GM23338 (cell line): ENCODE results near the gene RIPOR3. TPM values are rescaled to one million over a fixed set of nuclear protein-coding genes. Genes with fewer than 3 reads are reported as not detected.
"Not testable (repeated sequence)": the region's sequence is repeated elsewhere in the genome, so short reads cannot be mapped to it uniquely, and the experiment has no call there.

ENCODE experiments used
- ATAC-seq: fragments of 200-7000 bp; cut with Tn5 transposase; 3 replicates; pipeline ENCODE4 v1.9.1; 2020
- DNase-seq: peaks from one replicate; pipeline ENCODE4 v3.0.0-alpha.2; 2015; ENCODE audit warnings: low spot score
- H2AFZ ChIP-seq: fragments of 200-600 bp; sonication (generic); 2 replicates; pipeline ENCODE4 v1.8.0; 2016; ENCODE audit warnings: antibody characterized with exemption, mild to moderate bottlenecking, moderate library complexity
- H3F3A ChIP-seq: fragments of 200-600 bp; sonication (generic); replicated peaks from 2 replicates; pipeline ENCODE4 v1.8.0; 2017; ENCODE audit warnings: antibody characterized with exemption, mixed run types, low read depth
- H3K27ac ChIP-seq: fragments of 200-600 bp; sonication (generic); 2 replicates; pipeline ENCODE4 v1.6.1; 2016; ENCODE audit warnings: low read depth
- H3K27me3 ChIP-seq: fragments of 200-600 bp; sonication (generic); 2 replicates; pipeline ENCODE4 v1.8.0; 2016; ENCODE audit warnings: mild to moderate bottlenecking, mixed run types, moderate library complexity; ENCODE audit not compliant: insufficient read depth
- H3K36me3 ChIP-seq: fragments of 200-600 bp; sonication (generic); 2 replicates; pipeline ENCODE4 v1.8.0; 2016; ENCODE audit warnings: mild to moderate bottlenecking; ENCODE audit not compliant: insufficient read depth
- H3K4me1 ChIP-seq: fragments of 200-600 bp; sonication (generic); 2 replicates; pipeline ENCODE4 v1.8.0; 2016; ENCODE audit warnings: mild to moderate bottlenecking, moderate library complexity; ENCODE audit not compliant: insufficient read depth
- H3K4me2 ChIP-seq: fragments of 200-600 bp; sonication (generic); 2 replicates; pipeline ENCODE4 v1.7.1; 2017; ENCODE audit warnings: mixed run types
- H3K4me3 ChIP-seq: fragments of 200-600 bp; sonication (generic); 2 replicates; pipeline ENCODE4 v1.6.1; 2016; ENCODE audit warnings: mixed run types
- H3K79me2 ChIP-seq: fragments of 200-600 bp; sonication (generic); replicated peaks from 2 replicates; pipeline ENCODE4 v1.8.0; 2017; ENCODE audit warnings: mild to moderate bottlenecking; ENCODE audit not compliant: insufficient read depth
- H3K9me2 ChIP-seq: fragments of 200-600 bp; sonication (generic); 2 replicates; pipeline ENCODE4 v1.8.0; 2017; ENCODE audit not compliant: insufficient read depth
- H4K20me1 ChIP-seq: fragments of 200-600 bp; sonication (generic); replicated peaks from 2 replicates; pipeline ENCODE4 v1.8.0; 2017; ENCODE audit warnings: mild to moderate bottlenecking; ENCODE audit not compliant: insufficient read depth
- H3K27ac Mint-ChIP-seq: 2 replicates; pipeline ENCODE4 v1.8.0; 2020; ENCODE audit warnings: inconsistent platforms, mild to moderate bottlenecking, moderate library complexity, mixed read lengths
- H3K27me3 Mint-ChIP-seq: 3 replicates; pipeline ENCODE4 v1.8.0; 2022; ENCODE audit warnings: low read depth, mild to moderate bottlenecking, moderate library complexity, mixed read lengths, inconsistent platforms; ENCODE audit not compliant: insufficient read depth, poor library complexity
- H3K36me3 Mint-ChIP-seq: 3 replicates; pipeline ENCODE4 v1.8.0; 2021; ENCODE audit warnings: low read depth, mild to moderate bottlenecking, inconsistent platforms, moderate library complexity, mixed read lengths
- H3K4me1 Mint-ChIP-seq: 3 replicates; pipeline ENCODE4 v1.8.0; 2020; ENCODE audit warnings: mild to moderate bottlenecking, inconsistent platforms, mixed read lengths
- H3K4me3 Mint-ChIP-seq: 3 replicates; pipeline ENCODE4 v1.8.0; 2021; ENCODE audit warnings: moderate library complexity, mild to moderate bottlenecking, inconsistent platforms, mixed read lengths
- H3K9me3 Mint-ChIP-seq: 3 replicates; pipeline ENCODE4 v1.8.0; 2020; ENCODE audit warnings: moderate library complexity, mild to moderate bottlenecking, inconsistent platforms, mixed read lengths
- CREB1 ChIP-seq: fragments of 250-450 bp; sonication (Bioruptor Pico); IDR thresholded peaks from 2 replicates; pipeline ENCODE4 v1.5.0; 2020; ENCODE audit warnings: low read depth, mild to moderate bottlenecking, moderate library complexity
- EZH2 ChIP-seq: fragments of 200-600 bp; sonication (generic); IDR thresholded peaks from one replicate; pipeline ENCODE4 v1.8.0; 2017; ENCODE audit warnings: antibody characterized with exemption, mild to moderate bottlenecking, low read depth; ENCODE audit not compliant: unreplicated experiment
- EZH2phosphoT487 ChIP-seq: fragments of 200-600 bp; sonication (generic); IDR thresholded peaks from one replicate; pipeline ENCODE4 v1.8.1; 2018; ENCODE audit warnings: antibody characterized with exemption; ENCODE audit not compliant: unreplicated experiment
- NANOG ChIP-seq: IDR thresholded peaks from 2 replicates; pipeline ENCODE4 v1.6.1; 2016; ENCODE audit warnings: antibody characterized with exemption, borderline replicate concordance
- STAT1 ChIP-seq: IDR thresholded peaks from one replicate; pipeline ENCODE4 v1.6.1; 2016; ENCODE audit warnings: antibody characterized with exemption; ENCODE audit not compliant: unreplicated experiment
- ZNF114 ChIP-seq: fragments of 250-450 bp; sonication (Bioruptor Pico); IDR thresholded peaks from 2 replicates; pipeline ENCODE4 v1.5.0; 2020; ENCODE audit warnings: mild to moderate bottlenecking, moderate library complexity
- ZNF331 ChIP-seq: fragments of 250-450 bp; sonication (Bioruptor Pico); IDR thresholded peaks from 2 replicates; pipeline ENCODE4 v1.5.0; 2020; ENCODE audit warnings: low read depth, mild to moderate bottlenecking, moderate library complexity
- polyA plus RNA-seq: library from polyadenylated mRNA; unstranded; fragments of >200 nt; fragmentation: Nextera tagmentation; extraction: Ambion mirVana; gene quantifications from 2 replicates; pipeline ENCODE4 v1.2.1, GENCODE V29; 2016
- total RNA-seq: library from RNA; depleted of rRNA; stranded (reverse); fragments of >200 nt; shearing (Covaris generic); gene quantifications from 2 replicates; pipeline ENCODE4 v1.2.3, GENCODE V29; 2014
- TF ChIP-seq, protein P1 (sequence below): fragments of 250-450 bp; sonication (Bioruptor Pico); IDR thresholded peaks from 2 replicates; pipeline ENCODE4 v1.5.0; 2020; ENCODE audit warnings: mild to moderate bottlenecking, moderate library complexity
- TF ChIP-seq, protein P2 (sequence below), 2 experiments: fragments of 200-600 bp in 1 of 2; sonication (generic) in 1 of 2; conservative IDR thresholded peaks; 2 replicates each; pipeline versions ENCODE4 v1.5.1 to v1.6.1; 2016 to 2017; ENCODE audit warnings: antibody characterized with exemption in 2 of 2, low read depth in 2 of 2, mild to moderate bottlenecking in 2 of 2, moderate library complexity in 1 of 2

Gene RIPOR3
- total and polyA plus RNA-seq, 2 experiments from 2014 or later: 4.9 to 6.3 TPM

DNA sequence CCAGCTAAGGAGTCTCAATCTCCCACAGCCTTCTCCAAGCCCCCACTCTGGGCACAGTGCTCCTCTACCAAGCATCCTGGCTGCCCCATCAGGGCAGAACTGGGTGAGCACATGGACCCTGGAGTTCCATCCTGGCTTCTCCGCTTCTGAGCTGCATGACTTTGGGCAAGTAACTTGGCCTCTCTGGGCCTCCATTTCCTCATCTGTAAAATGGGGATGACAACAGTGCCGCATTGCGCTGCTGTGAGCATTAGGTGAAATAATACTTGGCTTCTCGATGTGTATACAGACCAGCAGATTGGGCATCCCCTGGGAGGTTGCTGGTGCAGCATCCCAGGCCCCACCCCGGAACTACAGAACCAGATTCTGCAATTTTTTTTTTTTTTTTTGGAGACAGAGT is 8.3 kb upstream of the RIPOR3 start:
- no peak overlapping the region for H3K4me3 Mint-ChIP-seq
- H4K20me1 ChIP-seq: no peaks in the 10 kb centered on the region
- no peaks in the 10 kb centered on the region for H3K9me2 ChIP-seq
- ATAC-seq (no peak), DNase-seq (no peak)
- no peaks in the 10 kb centered on the region for H3F3A ChIP-seq
- TF ChIP-seq NANOG (no peak), ZNF331 (CRISPR knock-in tag) (no peak), EZH2phosphoT487 (no peak), ZNF114 (CRISPR knock-in tag) (no peak), EZH2 (no peak), CREB1 (no peak)
- H3K27me3 ChIP-seq: no peaks in the 10 kb centered on the region
- H3K4me3 ChIP-seq: no peak overlapping the region
- H3K4me1 ChIP-seq: peaks cover 7% of the 10 kb centered on the region
- no peaks in the 10 kb centered on the region for H3K9me3 Mint-ChIP-seq
- H3K27me3 Mint-ChIP-seq: peaks cover 16% of the 10 kb centered on the region
- H3K36me3 Mint-ChIP-seq: no peaks in the 10 kb centered on the region
- H3K4me2 ChIP-seq: no peak overlapping the region
- H2AFZ ChIP-seq: no peak overlapping the region
- H3K27ac Mint-ChIP-seq: no peak overlapping the region
- H3K27ac ChIP-seq: no peak overlapping the region
- H3K79me2 ChIP-seq: no peaks in the 10 kb centered on the region
- no peaks in the 10 kb centered on the region for H3K36me3 ChIP-seq
- H3K4me1 Mint-ChIP-seq: peaks cover 25% of the 10 kb centered on the region

DNA sequence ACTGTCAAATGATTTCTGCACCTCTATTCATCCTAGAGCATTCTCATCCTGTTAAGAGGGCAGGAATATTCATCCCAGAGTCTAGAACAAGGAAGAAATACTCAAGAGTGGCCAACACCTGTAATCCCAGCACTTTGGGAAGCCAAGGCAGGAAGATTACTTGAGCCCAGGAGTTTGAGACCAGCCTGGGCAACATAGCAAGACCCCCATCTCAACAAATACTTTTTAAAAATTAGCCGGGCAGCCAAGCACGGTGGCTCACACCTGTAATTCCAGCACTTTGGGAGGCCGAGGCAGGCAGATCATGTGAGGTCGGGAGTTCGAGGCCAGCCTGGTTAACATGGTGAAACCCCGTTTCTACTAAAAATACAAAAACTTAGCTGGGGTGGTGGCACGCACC is 6.9 kb upstream of the RIPOR3 start:
- not testable (repeated sequence) for H3K36me3 Mint-ChIP-seq, H3K27ac Mint-ChIP-seq, H3K9me3 Mint-ChIP-seq, H2AFZ ChIP-seq, H3K27me3 Mint-ChIP-seq, H3K27ac ChIP-seq, H3K9me2 ChIP-seq, H3K4me1 ChIP-seq, H3K27me3 ChIP-seq, DNase-seq, H3K4me3 ChIP-seq, H3F3A ChIP-seq, H3K4me2 ChIP-seq, H3K36me3 ChIP-seq, H3K4me3 Mint-ChIP-seq, ATAC-seq, H3K79me2 ChIP-seq, H4K20me1 ChIP-seq
- peaks cover 21% of the 10 kb centered on the region; the same call in 2 of the 3 replicates for H3K4me1 Mint-ChIP-seq

DNA sequence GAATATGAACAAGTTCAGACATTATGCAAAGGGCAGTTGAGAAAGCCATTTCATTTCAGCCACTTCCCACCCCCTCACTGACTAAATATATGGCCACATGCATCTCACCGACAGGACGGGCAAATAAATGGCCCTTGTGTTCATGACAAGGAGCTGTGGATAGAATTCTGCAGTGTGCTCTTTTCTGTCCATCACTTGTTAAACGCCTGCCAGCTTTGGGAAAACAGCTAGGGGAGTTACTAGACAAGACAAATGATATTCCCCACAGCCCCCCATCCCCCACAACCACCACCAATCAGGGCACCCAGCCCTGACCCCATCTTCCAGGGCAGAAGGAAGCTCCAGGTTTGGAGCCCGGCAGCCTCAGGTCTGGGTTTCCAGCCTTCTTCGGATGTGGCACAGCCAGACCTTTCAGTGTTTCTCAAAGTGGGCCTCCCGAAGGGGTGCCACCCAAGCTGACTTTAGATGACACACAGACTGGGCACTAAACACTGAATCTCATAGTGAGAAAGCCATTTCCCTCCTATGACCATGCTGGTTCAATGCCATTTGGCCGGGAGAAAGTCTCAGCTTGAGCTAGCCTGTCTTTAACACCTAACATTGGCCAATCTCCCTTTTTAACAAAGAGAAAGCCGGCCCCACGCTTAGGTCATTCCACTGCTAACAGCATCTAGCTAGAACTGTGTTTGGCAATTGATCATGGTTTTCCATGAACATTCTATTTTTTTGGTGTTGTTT is 4.0 kb upstream of the RIPOR3 start:
- H4K20me1 ChIP-seq: no peaks in the 10 kb centered on the region
- Mint-ChIP-seq H3K27me3 (peaks cover 13% of the 10 kb centered on the region), H3K36me3 (no peaks in the 10 kb centered on the region), H3K9me3 (no peaks in the 10 kb centered on the region), H3K27ac (no peak overlapping the region), H3K4me3 (no peak overlapping the region), H3K4me1 (peaks cover 32% of the 10 kb centered on the region)
- DNase-seq (no peak), ATAC-seq (no peak)
- H3K27ac ChIP-seq: no peak overlapping the region
- no peaks in the 10 kb centered on the region for H3K36me3 ChIP-seq
- H2AFZ ChIP-seq: peak overlapping the region; percentile 80
- no peaks in the 10 kb centered on the region for H3K9me2 ChIP-seq
- H3K4me2 ChIP-seq: no peak overlapping the region
- H3K4me1 ChIP-seq: peaks cover 19% of the 10 kb centered on the region
- no peaks in the 10 kb centered on the region for H3K79me2 ChIP-seq
- 0 out of 2 replicates have a peak, but pooled peaks cover under 1% of the 10 kb centered on the region for H3F3A ChIP-seq
- H3K27me3 ChIP-seq: no peaks in the 10 kb centered on the region
- H3K4me3 ChIP-seq: no peak overlapping the region
- no peak for TF ChIP-seq CREB1
- TF ChIP-seq, protein P1, sequence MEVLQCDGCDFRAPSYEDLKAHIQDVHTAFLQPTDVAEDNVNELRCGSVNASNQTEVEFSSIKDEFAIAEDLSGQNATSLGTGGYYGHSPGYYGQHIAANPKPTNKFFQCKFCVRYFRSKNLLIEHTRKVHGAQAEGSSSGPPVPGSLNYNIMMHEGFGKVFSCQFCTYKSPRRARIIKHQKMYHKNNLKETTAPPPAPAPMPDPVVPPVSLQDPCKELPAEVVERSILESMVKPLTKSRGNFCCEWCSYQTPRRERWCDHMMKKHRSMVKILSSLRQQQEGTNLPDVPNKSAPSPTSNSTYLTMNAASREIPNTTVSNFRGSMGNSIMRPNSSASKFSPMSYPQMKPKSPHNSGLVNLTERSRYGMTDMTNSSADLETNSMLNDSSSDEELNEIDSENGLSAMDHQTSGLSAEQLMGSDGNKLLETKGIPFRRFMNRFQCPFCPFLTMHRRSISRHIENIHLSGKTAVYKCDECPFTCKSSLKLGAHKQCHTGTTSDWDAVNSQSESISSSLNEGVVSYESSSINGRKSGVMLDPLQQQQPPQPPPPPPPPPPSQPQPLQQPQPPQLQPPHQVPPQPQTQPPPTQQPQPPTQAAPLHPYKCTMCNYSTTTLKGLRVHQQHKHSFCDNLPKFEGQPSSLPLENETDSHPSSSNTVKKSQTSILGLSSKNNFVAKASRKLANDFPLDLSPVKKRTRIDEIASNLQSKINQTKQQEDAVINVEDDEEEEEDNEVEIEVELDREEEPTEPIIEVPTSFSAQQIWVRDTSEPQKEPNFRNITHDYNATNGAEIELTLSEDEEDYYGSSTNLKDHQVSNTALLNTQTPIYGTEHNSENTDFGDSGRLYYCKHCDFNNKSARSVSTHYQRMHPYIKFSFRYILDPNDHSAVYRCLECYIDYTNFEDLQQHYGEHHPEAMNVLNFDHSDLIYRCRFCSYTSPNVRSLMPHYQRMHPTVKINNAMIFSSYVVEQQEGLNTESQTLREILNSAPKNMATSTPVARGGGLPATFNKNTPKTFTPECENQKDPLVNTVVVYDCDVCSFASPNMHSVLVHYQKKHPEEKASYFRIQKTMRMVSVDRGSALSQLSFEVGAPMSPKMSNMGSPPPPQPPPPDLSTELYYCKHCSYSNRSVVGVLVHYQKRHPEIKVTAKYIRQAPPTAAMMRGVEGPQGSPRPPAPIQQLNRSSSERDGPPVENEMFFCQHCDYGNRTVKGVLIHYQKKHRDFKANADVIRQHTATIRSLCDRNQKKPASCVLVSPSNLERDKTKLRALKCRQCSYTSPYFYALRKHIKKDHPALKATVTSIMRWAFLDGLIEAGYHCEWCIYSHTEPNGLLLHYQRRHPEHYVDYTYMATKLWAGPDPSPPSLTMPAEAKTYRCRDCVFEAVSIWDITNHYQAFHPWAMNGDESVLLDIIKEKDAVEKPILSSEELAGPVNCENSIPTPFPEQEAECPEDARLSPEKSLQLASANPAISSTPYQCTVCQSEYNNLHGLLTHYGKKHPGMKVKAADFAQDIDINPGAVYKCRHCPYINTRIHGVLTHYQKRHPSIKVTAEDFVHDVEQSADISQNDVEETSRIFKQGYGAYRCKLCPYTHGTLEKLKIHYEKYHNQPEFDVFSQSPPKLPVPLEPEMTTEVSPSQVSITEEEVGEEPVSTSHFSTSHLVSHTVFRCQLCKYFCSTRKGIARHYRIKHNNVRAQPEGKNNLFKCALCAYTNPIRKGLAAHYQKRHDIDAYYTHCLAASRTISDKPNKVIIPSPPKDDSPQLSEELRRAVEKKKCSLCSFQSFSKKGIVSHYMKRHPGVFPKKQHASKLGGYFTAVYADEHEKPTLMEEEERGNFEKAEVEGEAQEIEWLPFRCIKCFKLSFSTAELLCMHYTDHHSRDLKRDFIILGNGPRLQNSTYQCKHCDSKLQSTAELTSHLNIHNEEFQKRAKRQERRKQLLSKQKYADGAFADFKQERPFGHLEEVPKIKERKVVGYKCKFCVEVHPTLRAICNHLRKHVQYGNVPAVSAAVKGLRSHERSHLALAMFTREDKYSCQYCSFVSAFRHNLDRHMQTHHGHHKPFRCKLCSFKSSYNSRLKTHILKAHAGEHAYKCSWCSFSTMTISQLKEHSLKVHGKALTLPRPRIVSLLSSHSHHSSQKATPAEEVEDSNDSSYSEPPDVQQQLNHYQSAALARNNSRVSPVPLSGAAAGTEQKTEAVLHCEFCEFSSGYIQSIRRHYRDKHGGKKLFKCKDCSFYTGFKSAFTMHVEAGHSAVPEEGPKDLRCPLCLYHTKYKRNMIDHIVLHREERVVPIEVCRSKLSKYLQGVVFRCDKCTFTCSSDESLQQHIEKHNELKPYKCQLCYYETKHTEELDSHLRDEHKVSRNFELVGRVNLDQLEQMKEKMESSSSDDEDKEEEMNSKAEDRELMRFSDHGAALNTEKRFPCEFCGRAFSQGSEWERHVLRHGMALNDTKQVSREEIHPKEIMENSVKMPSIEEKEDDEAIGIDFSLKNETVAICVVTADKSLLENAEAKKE (CRISPR knock-in tag): no peak
- TF ChIP-seq STAT1: no peak
- TF ChIP-seq, protein P2, sequence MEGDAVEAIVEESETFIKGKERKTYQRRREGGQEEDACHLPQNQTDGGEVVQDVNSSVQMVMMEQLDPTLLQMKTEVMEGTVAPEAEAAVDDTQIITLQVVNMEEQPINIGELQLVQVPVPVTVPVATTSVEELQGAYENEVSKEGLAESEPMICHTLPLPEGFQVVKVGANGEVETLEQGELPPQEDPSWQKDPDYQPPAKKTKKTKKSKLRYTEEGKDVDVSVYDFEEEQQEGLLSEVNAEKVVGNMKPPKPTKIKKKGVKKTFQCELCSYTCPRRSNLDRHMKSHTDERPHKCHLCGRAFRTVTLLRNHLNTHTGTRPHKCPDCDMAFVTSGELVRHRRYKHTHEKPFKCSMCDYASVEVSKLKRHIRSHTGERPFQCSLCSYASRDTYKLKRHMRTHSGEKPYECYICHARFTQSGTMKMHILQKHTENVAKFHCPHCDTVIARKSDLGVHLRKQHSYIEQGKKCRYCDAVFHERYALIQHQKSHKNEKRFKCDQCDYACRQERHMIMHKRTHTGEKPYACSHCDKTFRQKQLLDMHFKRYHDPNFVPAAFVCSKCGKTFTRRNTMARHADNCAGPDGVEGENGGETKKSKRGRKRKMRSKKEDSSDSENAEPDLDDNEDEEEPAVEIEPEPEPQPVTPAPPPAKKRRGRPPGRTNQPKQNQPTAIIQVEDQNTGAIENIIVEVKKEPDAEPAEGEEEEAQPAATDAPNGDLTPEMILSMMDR (conservative IDR thresholded peaks at IDR 0.05; ENCODE audit: low read depth in 2 of 2): no peak
- no peak for TF ChIP-seq EZH2phosphoT487
